Psoas muscle (tissue), 8 donors: Measurements from ENCODE around the gene USF2. TPM values are rescaled to one million over a fixed set of nuclear protein-coding genes. Genes with fewer than 3 reads are reported as not detected.

Experiments
- ATAC-seq, 4 donors: fragments of 200-7000 bp; cut with Tn5 transposase; one replicate each; pipeline ENCODE4 v1.9.1; 2020; ENCODE audit warnings: moderate library complexity in 3 of 4, mild to moderate bottlenecking in 2 of 4
- DNase-seq, 2 donors: peaks; one replicate each; pipeline ENCODE4 v3.0.0-alpha.2; 2020
- H3K27ac ChIP-seq: fragments of 200-600 bp; one replicate; pipeline ENCODE4 v1.8.0; 2022
- H3K27me3 ChIP-seq, 3 donors: fragments of 200-600 bp in 1 of 3; one replicate each; pipeline versions ENCODE4 v1.6.1 to v1.8.0; 2013 to 2022; ENCODE audit warnings: low read length in 2 of 3, mild to moderate bottlenecking in 2 of 3, moderate library complexity in 1 of 3; ENCODE audit not compliant: insufficient read depth in 3 of 3
- H3K36me3 ChIP-seq, 2 donors: fragments of 200-600 bp in 1 of 2; one replicate each; pipeline versions ENCODE4 v1.6.1 to v1.8.0; 2013 to 2022; ENCODE audit warnings: low read depth in 1 of 2, mild to moderate bottlenecking in 1 of 2, moderate library complexity in 1 of 2; ENCODE audit not compliant: insufficient read depth in 1 of 2
- H3K4me1 ChIP-seq: fragments of 200-600 bp; one replicate; pipeline ENCODE4 v1.8.0; 2022
- H3K4me3 ChIP-seq: fragments of 200-600 bp; one replicate; pipeline ENCODE4 v1.8.0; 2022; ENCODE audit warnings: mild to moderate bottlenecking
- H3K9me3 ChIP-seq: fragments of 200-600 bp; one replicate; pipeline ENCODE4 v1.8.0; 2022
- WGBS, 3 donors: extraction: QIAGEN DNeasy Blood & Tissue Kit; methylation state at CpG; one replicate each; pipeline versions ENCODE4 v1.1.6 to v1.1.7; 2013; 5-methylcytosine and 5-hydroxymethylcytosine counted together
- intact Hi-C, 2 donors: fragments of 100-400 bp; cut with DNase I; formaldehyde crosslinking; loops; one replicate each; pipeline versions ENCODE4 v1.11.0 to v1.14.2; 2022
- polyA plus RNA-seq, 3 donors: library from polyadenylated mRNA; stranded (reverse); fragments of 200-250 nt; gene quantifications; one replicate each; pipeline ENCODE4 v1.2.3, GENCODE V29; 2013
- total RNA-seq, 4 donors: library from RNA; stranded (reverse); fragmentation: NEBNext Ultra II Directional in 2 of 4; extraction: Animal tissue kit (Norgen Biotek cat#: 25700) in 2 of 4; gene quantifications; one replicate each; pipeline versions ENCODE4 v1.2.1 to v1.2.4, GENCODE V29; 2021 to 2023
- TF ChIP-seq, protein P1 (sequence below): fragments of 200-600 bp; IDR thresholded peaks from one replicate; pipeline ENCODE4 v1.8.0; 2022; ENCODE audit warnings: antibody characterized with exemption
- donor health status: healthy with polysubstance abuse.
- donor health status: DM: no; HTN: no; CAD: no; lungs with moderate emphysema.
- donor health status: Bipolar disorder and iron deficiency.
- donor health status: healthy.
- donor health status: DM: yes; HTN: yes; CAD: no.
- donor health status: DM: no; HTN: no; CAD: no.
- donor health status: DM: no; HTN: no; CAD: no.
- donor health status: DM: yes; HTN: yes; CAD: no.

The USF2 gene
- total and polyA plus RNA-seq, 7 donors: 94.4 to 196 (median 179) TPM

DNA sequence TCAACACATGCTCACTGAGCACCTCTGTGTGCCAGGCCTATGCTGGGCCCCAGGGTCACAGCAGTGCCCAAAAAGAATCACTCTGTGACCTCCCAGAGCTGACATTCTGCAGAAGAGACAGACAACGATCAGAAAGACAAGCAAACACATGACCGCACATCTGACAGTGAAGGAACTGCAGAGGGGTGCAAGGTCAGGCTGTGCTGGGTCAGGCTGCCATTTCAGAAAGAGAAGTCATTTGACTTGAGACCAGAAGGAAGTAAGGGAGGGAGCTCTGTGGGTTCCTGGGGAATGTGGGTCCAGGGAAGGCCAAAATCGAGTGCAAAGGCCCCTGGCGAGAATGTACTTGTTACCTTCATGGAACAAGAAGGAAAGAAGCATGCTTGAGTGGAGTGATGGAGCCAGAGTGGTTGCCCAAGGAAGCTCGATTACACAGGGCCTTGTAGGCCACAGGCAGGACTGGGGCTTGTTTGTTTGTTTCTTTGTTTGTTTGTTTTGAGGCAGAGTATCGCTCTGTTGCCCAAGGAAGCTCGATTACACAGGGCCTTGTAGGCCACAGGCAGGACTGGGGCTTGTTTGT, 48.8 kb downstream of the USF2 start:
- TF ChIP-seq, protein P1, sequence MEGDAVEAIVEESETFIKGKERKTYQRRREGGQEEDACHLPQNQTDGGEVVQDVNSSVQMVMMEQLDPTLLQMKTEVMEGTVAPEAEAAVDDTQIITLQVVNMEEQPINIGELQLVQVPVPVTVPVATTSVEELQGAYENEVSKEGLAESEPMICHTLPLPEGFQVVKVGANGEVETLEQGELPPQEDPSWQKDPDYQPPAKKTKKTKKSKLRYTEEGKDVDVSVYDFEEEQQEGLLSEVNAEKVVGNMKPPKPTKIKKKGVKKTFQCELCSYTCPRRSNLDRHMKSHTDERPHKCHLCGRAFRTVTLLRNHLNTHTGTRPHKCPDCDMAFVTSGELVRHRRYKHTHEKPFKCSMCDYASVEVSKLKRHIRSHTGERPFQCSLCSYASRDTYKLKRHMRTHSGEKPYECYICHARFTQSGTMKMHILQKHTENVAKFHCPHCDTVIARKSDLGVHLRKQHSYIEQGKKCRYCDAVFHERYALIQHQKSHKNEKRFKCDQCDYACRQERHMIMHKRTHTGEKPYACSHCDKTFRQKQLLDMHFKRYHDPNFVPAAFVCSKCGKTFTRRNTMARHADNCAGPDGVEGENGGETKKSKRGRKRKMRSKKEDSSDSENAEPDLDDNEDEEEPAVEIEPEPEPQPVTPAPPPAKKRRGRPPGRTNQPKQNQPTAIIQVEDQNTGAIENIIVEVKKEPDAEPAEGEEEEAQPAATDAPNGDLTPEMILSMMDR: no peak
- Histone ChIP-seq H3K9me3 (peaks cover 4% of the 10 kb centered on the region), H3K27ac (no peak overlapping the region), H3K4me3 (no peak overlapping the region), H3K27me3 (peaks cover 0 to 16% (median 12%) of the 10 kb centered on the region in 3 donors), H3K36me3 (no peaks in the 10 kb centered on the region), H3K4me1 (no peaks in the 10 kb centered on the region)
- DNase-seq (no peak), ATAC-seq (no peak)
- intact Hi-C loops: no loop called here
- 72 to 83% (median 77%) methylated on average over 7 of the region's 7 CpGs for WGBS, 3 donors

- H3K27me3 ChIP-seq: peaks cover 0 to 12% (median 12%) of the 10 kb centered on the region in 3 donors
Measured at GRCh38 chr19:35318679-35319448, 50.1 kb downstream of the USF2 start.

GRCh38 chr19:35320065-35320713, 51.4 kb downstream of the USF2 start:
- TF ChIP-seq, protein P1: no peak
- WGBS, 3 donors: 61 to 64% (median 62%) methylated on average over 12 of the region's 12 CpGs
- DNase-seq: no peak

More at GRCh38 chr19:35318679-35319448, 50.1 kb downstream of the USF2 start:
- peak; percentile 72 for DNase-seq
- no peak overlapping the region for H3K27ac ChIP-seq
- no peak overlapping the region for H3K4me3 ChIP-seq
- no peaks in the 10 kb centered on the region for H3K4me1 ChIP-seq
- H3K9me3 ChIP-seq: peaks cover 4% of the 10 kb centered on the region
- H3K36me3 ChIP-seq: no peaks in the 10 kb centered on the region
- TF ChIP-seq, protein P1: no peak
- ATAC-seq: peak; percentile 55 to 92 (median 76)
- WGBS, 3 donors: 31 to 40% (median 38%) methylated on average over 16 of the region's 16 CpGs
- intact Hi-C loops: no loop called here

DNA sequence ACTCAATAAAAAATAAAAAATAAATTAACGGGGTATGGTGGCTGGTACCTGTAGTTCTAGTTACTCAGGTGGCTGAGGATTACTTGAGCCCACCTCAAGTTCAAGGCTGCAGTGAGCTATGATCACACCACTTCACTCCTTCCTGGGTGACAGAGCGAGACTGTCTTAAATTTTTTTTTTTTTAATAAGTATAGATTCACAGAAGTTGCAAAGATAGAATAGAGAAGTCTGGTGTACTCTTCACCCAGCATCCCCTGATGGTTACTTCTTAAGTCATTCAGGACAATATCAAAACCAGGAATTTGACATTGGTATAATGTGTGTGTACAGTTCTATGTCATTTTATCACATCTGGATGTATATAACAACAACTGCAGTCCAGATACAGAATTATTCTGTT, 52.5 kb downstream of the USF2 start:
- TF ChIP-seq, protein P1: no peak
- H3K4me1 ChIP-seq: no peaks in the 10 kb centered on the region
- H3K27ac ChIP-seq: no peak overlapping the region
- no peak for ATAC-seq
- no peaks in the 10 kb centered on the region for H3K36me3 ChIP-seq
- DNase-seq: no peak
- peaks cover 4% of the 10 kb centered on the region for H3K9me3 ChIP-seq
- no peak overlapping the region for H3K4me3 ChIP-seq
- intact Hi-C loops: no loop called here
- peaks cover 0 to 11% (median 4%) of the 10 kb centered on the region in 3 donors for H3K27me3 ChIP-seq
- 85 to 92% (median 88%) methylated on average over 2 of the region's 2 CpGs for WGBS, 3 donors

More at GRCh38 chr19:35320065-35320713, 51.4 kb downstream of the USF2 start:
- peaks cover 4% of the 10 kb centered on the region for H3K9me3 ChIP-seq
- intact Hi-C loops: no loop called here
- no peaks in the 10 kb centered on the region for H3K36me3 ChIP-seq
- no peak overlapping the region for H3K27ac ChIP-seq
- H3K4me1 ChIP-seq: no peaks in the 10 kb centered on the region
- H3K27me3 ChIP-seq: peaks cover 0 to 12% (median 8%) of the 10 kb centered on the region in 3 donors
- ATAC-seq: no peak
- no peak overlapping the region for H3K4me3 ChIP-seq
